Activated CD4-positive, alpha-beta T cell treated with anti-CD3 and anti-CD28 coated beads for 1 hour (primary cell): Measurements from ENCODE around the gene ZNF804B.

Source experiments
- DNase-seq: peaks from one replicate; pipeline ENCODE4 v3.0.0-alpha.2; 2020

ZNF804B gene

GRCh38 chr7:88842201-88842600, 82.7 kb downstream of the ZNF804B start:
- no peak for DNase-seq

- DNase-seq = no peak
Observed at GRCh38 chr7:88845091-88845490, 85.6 kb downstream of the ZNF804B start.

DNA sequence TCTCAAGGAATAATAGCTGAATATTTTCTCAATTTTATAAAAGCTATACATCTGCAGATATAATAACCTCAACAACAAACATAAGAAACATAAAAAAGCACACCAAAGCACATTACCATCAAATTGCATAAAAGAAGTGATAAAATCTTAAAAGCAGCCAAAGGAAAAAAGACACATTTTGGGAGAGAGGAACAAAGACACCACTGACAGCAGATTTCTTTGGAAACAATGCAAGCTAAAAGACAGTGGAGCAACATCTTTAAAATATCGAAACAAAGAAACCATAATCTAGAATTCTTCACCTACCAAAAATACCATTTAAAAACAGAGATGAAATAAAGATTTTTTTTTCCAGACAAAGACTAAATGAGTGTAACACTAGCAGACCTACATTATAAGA, 91.7 kb downstream of the ZNF804B start:
- no peak for DNase-seq

GRCh38 chr7:88859288-88859687, 99.8 kb downstream of the ZNF804B start:
- DNase-seq = no peak

- no peak for DNase-seq
Observed at GRCh38 chr7:88866265-88866863, 106.9 kb downstream of the ZNF804B start.

DNA sequence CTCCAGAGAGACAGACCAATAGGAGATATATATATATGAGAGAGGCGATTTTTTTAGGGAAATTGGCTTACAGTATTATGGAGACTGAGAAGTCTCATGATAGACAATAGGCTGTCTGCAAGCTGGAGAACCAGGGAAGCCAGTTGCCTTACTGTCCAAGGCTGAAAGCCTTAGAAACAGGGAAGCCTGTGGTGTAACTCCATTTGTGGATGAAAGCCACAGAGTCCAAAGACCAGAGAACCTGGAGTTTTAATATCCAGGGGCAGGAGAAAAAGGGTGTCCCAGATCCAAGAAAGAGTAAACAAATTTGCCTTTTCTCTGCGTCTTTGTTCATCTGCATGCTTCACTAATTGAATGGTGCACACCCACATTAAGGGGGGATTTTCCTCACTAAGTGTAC, 107.7 kb downstream of the ZNF804B start:
- no peak for DNase-seq

- DNase-seq = no peak
Observed at GRCh38 chr7:88868456-88868855, 109.0 kb downstream of the ZNF804B start.

GRCh38 chr7:88881136-88881535, 121.6 kb downstream of the ZNF804B start:
- DNase-seq = no peak

DNA sequence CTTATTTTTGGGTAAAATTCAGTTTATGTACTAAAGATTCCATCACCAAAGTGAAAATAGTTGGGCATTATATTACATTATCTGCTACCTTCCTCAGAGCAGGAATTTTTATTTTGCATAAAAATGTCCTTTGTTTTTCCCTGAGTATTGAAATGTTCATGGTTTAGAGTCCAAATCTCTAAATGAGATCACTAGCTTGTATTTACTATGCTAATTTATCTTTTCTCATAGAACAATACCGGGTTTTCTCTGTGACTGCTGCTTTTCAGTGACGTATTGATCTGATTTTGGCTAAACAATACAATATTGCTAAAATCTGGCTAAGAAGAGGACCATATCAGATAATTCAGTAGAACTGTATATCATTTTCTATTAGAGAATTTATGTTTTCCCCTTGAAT, 125.6 kb downstream of the ZNF804B start:
- DNase-seq = no peak

- no peak for DNase-seq
Observed at GRCh38 chr7:88888684-88889083, 129.2 kb downstream of the ZNF804B start.

DNA sequence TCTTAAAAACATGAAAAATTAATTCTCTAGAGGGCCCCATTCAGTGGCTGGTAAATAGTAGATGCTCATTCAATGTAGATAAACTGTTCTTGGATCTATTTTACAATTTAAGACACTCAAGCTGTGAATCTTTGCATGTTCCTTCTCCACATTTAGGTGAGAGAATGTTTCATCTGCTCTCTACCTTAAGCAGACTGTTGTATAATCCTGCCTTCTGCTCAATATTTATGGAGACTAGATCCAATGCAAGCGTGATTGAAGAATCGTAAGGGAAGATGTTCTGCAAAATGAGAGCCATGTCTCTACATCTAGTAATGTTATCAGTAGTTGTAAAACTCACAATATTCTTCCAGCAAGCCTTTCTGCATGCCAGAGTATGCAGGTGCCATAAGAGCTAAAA, 151.0 kb downstream of the ZNF804B start:
- DNase-seq = no peak

DNA sequence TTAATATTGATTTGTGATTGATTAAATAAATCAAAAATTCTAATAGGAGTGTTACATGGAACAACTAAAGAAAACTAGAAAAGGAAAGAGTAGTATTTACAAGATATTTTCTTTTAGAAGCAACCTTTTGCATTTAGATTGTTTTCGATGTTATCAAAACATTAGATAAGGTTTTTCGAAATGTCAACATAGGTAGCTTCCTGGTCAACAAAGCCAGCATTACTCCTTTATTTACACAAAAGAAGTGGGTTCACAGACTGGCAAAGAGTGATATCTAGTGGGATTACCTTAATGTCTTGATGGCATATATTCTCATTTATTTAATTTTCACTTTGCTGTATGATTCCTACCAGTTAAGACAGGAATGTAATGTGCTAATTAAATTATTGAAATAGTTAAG, 153.4 kb downstream of the ZNF804B start:
- no peak for DNase-seq

GRCh38 chr7:88915615-88916014, 156.1 kb downstream of the ZNF804B start:
- DNase-seq = no peak

- DNase-seq = no peak
Observed at GRCh38 chr7:88919478-88920131, 160.1 kb downstream of the ZNF804B start.

- no peak for DNase-seq
Observed at GRCh38 chr7:88922944-88923343, 163.4 kb downstream of the ZNF804B start.

DNA sequence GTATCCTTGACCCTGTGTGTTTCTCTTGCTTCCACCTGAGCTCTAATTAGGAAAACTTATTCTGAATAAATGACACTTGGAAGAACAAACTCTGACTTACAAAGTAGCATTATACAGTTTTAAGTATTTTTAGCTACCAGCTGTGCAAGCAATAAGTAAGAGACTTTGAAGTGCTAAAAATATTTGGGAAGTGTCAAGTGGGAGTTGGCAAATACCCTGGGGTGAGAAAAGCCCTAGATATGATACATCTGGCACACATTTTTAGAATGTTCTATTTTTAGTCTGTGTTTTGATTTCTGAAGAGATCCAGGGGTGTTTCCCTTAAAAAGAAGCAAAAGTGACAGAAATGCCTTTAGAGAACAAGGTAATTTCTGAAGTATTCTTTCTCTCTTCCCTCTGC, 168.8 kb downstream of the ZNF804B start:
- DNase-seq = no peak

DNA sequence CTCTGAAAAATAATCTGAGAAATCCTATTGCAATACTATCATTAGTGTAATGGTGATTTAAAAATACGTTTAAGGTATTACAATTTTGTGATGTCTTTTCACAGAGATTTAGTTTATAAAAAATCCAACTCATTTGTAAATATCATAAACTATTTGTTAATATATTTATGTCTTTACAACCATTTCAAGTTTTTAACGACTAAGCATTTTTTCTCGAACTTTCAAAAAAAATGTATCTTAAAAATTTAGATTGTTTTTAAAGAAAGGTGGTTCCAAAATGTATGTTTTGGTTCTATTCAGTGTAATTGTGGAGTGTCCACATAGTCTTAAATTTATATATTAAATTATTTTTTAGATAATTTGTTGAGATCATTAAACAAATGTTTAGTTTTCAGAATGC, 170.2 kb downstream of the ZNF804B start:
- no peak for DNase-seq

GRCh38 chr7:88933285-88933684, 173.8 kb downstream of the ZNF804B start:
- no peak for DNase-seq

DNA sequence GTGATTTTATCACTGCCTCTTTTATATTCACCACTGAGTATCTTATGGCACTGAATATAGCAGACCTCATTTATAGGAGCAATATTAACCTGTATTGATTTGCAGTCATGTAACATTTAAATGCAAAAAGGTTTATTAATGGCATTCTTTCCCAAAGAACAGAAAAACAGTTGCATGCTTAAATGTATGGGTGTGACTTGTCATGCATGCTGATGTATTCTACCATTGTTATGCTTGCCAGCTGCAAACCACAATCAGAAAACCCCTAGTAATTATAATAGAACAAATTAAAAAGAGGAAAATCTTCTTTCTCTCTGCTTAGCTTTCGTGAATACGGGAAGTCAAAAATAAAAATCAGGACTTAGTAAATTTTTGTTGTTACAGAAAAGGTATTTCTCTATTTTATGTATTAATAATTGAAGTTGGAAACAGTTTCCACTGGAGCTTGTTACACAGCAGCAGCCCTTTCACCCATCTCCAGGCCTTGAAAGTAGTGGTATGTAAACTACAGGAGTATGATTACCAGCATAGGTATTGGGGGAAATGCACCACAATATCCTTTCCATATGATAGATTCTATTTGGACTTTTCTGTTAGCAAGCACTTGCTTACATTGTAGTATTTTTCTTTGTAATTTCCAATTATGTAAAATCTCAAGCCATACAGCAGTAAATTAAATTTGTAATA, 183.5 kb downstream of the ZNF804B start:
- DNase-seq = no peak

GRCh38 chr7:88951826-88952225, 192.3 kb downstream of the ZNF804B start:
- no peak for DNase-seq

DNA sequence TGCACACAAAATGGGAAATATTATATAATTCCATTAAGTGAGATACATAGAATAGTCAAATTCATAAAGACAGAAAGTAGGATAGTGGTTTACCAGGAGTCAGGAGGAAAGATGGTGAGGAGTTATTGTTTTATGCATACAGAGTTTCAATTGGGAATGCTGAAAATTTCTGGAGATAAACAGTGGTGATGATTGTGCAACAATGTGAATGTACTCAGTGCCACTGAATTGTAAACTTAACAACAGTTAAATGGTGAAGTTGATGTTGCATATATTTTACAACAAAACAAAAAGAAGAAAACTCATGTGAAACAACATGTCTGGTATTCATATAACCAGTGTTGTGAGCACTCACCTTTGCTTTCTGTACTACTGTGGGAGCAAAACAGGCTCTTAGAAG, 204.9 kb downstream of the ZNF804B start:
- no peak for DNase-seq

GRCh38 chr7:88965371-88965770, 205.9 kb downstream of the ZNF804B start:
- no peak for DNase-seq

- no peak for DNase-seq
Observed at GRCh38 chr7:88967432-88967831, 207.9 kb downstream of the ZNF804B start.

GRCh38 chr7:88969167-88969566, 209.7 kb downstream of the ZNF804B start:
- DNase-seq = no peak

DNA sequence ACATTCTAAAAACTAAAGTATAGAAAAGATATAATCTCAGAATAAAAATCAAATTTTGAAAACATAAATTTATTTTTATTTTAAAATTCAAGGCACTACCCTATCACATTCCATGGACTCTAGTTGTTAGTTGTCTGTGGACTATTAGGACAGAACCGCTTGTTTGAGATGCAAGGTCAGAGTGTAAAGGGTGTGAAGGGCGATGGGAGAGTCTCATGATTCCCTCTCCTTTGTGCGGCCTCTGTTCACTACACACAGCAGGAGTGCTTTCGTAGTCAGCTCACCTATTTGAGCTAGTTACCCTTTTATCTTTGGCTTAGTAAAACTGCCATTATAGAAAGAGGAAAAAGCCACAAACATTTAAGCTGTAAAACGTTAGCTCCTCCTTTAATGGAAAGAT, 225.8 kb downstream of the ZNF804B start:
- DNase-seq = no peak
